GM12878 (cell line): Measurements from ENCODE around the gene SDC1. TPM values are rescaled to one million over a fixed set of nuclear protein-coding genes. Genes with fewer than 3 reads are reported as not detected.

ENCODE experiments used
- ATAC-seq: fragments of 200-7000 bp; cut with Tn5 transposase; 3 replicates; pipeline ENCODE4 v1.9.1; 2020; ENCODE audit warnings: mild to moderate bottlenecking, moderate library complexity
- BruUV-seq: library from RNA; stranded (reverse); fragments of 400-500 nt; replicated peaks from 2 replicates; lab custom pipeline; 2021; lab: Mats Ljungman, UMichigan
- CTCF ChIA-PET: fragments of 300-600 bp; sonication (Branson Sonifier 250); formaldehyde crosslinking; extraction: SDS; loops from one replicate; lab custom pipeline; 2021; ENCODE audit warnings: inconsistent platforms; lab: Yijun Ruan, JAX
- POLR2A ChIA-PET: fragments of 350-600 bp; formaldehyde crosslinking; extraction: SDS; loops from one replicate; lab custom pipeline; 2021; ENCODE audit warnings: inconsistent platforms; lab: Charles Lee
- RAD21 ChIA-PET: fragments of 300-600 bp; sonication (Branson Sonifier 250); formaldehyde crosslinking; loops from one replicate; lab custom pipeline; 2023; ENCODE audit warnings: antibody characterized with exemption; ENCODE audit not compliant: unreplicated experiment; lab: Charles Lee
- SMC1A ChIA-PET: fragments of 300-600 bp; sonication (Branson Sonifier 250); formaldehyde crosslinking; loops from one replicate; lab custom pipeline; 2023; ENCODE audit not compliant: unreplicated experiment, uncharacterized antibody; lab: Charles Lee
- DNase-seq: peaks from one replicate; pipeline ENCODE4 v3.0.0-alpha.2; 2011; ENCODE audit warnings: low read depth, low spot score
- FAIRE-seq: peaks from 3 replicates; lab custom pipeline; 2011; peaks lifted over from hg19 to GRCh38; lab: Jason Lieb, UNC
- H2AFZ ChIP-seq: 2 replicates; pipeline ENCODE4 v1.6.0; 2011; ENCODE audit warnings: low read depth, low read length, control low read depth; ENCODE audit not compliant: control insufficient read depth
- H3K27ac ChIP-seq: 2 replicates; pipeline ENCODE4 v1.5.1; 2011; ENCODE audit warnings: control low read depth; ENCODE audit not compliant: control insufficient read depth, insufficient read depth
- H3K27me3 ChIP-seq, 2 experiments: replicated peaks in 1 of 2; 2 replicates each; pipeline versions ENCODE4 v1.6.0 to v1.6.1; 2011; ENCODE audit warnings: low read length in 1 of 2; ENCODE audit not compliant: control insufficient read depth in 2 of 2, insufficient read depth in 2 of 2
- H3K36me3 ChIP-seq, 2 experiments: 2 replicates each; pipeline ENCODE4 v1.5.1; 2011; ENCODE audit warnings: low read length in 1 of 2; ENCODE audit not compliant: control insufficient read depth in 2 of 2, insufficient read depth in 2 of 2
- H3K4me1 ChIP-seq: 2 replicates; pipeline ENCODE4 v1.6.1; 2011; ENCODE audit warnings: mild to moderate bottlenecking, low read length, moderate library complexity, mixed read lengths; ENCODE audit not compliant: control insufficient read depth, insufficient read depth
- H3K4me2 ChIP-seq: 2 replicates; pipeline ENCODE4 v1.6.0; 2011; ENCODE audit warnings: control low read depth; ENCODE audit not compliant: control insufficient read depth, insufficient read depth
- H3K4me3 ChIP-seq: fragments of 200-600 bp; sonication (generic); 2 replicates; pipeline ENCODE4 v1.5.1; 2016
- H3K79me2 ChIP-seq: 2 replicates; pipeline ENCODE4 v1.6.0; 2011; ENCODE audit warnings: low read length; ENCODE audit not compliant: control insufficient read depth, insufficient read depth
- H3K9ac ChIP-seq: 2 replicates; pipeline ENCODE4 v1.8.0; 2011; ENCODE audit warnings: low read length, control low read depth, mixed read lengths; ENCODE audit not compliant: control insufficient read depth, insufficient read depth
- H3K9me3 ChIP-seq: replicated peaks from 3 replicates; pipeline ENCODE4 v1.5.1; 2011; ENCODE audit warnings: mild to moderate bottlenecking, low read length; ENCODE audit not compliant: control insufficient read depth, insufficient read depth
- H4K20me1 ChIP-seq: 2 replicates; pipeline ENCODE4 v1.6.0; 2011; ENCODE audit not compliant: control insufficient read depth, insufficient read depth
- ATF2 ChIP-seq: IDR thresholded peaks from 2 replicates; pipeline ENCODE4 v1.6.1; 2012; ENCODE audit warnings: low read length, inconsistent platforms
- CEBPZ ChIP-seq: fragments of 150-350 bp; IDR thresholded peaks from 2 replicates; pipeline ENCODE4 v1.6.1; 2016; ENCODE audit warnings: low read depth, low read length
- CREB1 ChIP-seq: IDR thresholded peaks from 2 replicates; pipeline ENCODE4 v1.6.1; 2012; ENCODE audit warnings: low read depth, mild to moderate bottlenecking, inconsistent platforms
- CREM ChIP-seq: IDR thresholded peaks from 2 replicates; pipeline ENCODE4 v1.6.1; 2014; ENCODE audit warnings: antibody characterized with exemption, low read depth
- DPF2 ChIP-seq: fragments of 450-650 bp; IDR thresholded peaks from 2 replicates; pipeline ENCODE4 v1.6.1; 2017; ENCODE audit warnings: mild to moderate bottlenecking
- EED ChIP-seq: sonication (generic); IDR thresholded peaks from 2 replicates; pipeline ENCODE4 v1.6.1; 2016; ENCODE audit warnings: antibody characterized with exemption, low read depth
- IRF3 ChIP-seq: fragments of 450-650 bp; IDR thresholded peaks from 2 replicates; pipeline ENCODE4 v1.6.1; 2014; ENCODE audit warnings: mild to moderate bottlenecking
- JUND ChIP-seq: IDR thresholded peaks from 2 replicates; pipeline ENCODE4 v1.6.1; 2012; ENCODE audit warnings: low read depth, mild to moderate bottlenecking, low read length, improper control_type of control experiment, moderate library complexity
- NBN ChIP-seq: fragments of 450-650 bp; IDR thresholded peaks from 2 replicates; pipeline ENCODE4 v1.6.1; 2016
- PBX3 ChIP-seq: IDR thresholded peaks from 2 replicates; pipeline ENCODE4 v1.6.1; 2011; ENCODE audit warnings: mild to moderate bottlenecking, low read depth, low read length, moderate library complexity; ENCODE audit not compliant: insufficient replicate concordance
- PKNOX1 ChIP-seq: fragments of 450-650 bp; IDR thresholded peaks from 2 replicates; pipeline ENCODE4 v1.6.1; 2016; ENCODE audit warnings: mild to moderate bottlenecking
- POLR2A ChIP-seq: IDR thresholded peaks from 2 replicates; pipeline ENCODE4 v1.6.1; 2011; ENCODE audit warnings: low read depth, mild to moderate bottlenecking, low read length
- SMARCA5 ChIP-seq: fragments of 450-650 bp; IDR thresholded peaks from 2 replicates; pipeline ENCODE4 v1.6.1; 2017; ENCODE audit warnings: mild to moderate bottlenecking
- ZZZ3 ChIP-seq: IDR thresholded peaks from 2 replicates; pipeline ENCODE4 v1.6.1; 2011; ENCODE audit warnings: low read depth; ENCODE audit not compliant: control insufficient read depth, insufficient read length
- WGBS: methylation state at CpG from one replicate; pipeline ENCODE4 v1.1.6; 2016; ENCODE audit warnings: low lambda C conversion rate; ENCODE audit not compliant: insufficient replicate concordance, insufficient coverage; ENCODE audit errors: missing lambda C conversion rate; 5-methylcytosine and 5-hydroxymethylcytosine counted together
- in situ Hi-C: fragments of 300-500 bp; cut with MboI; formaldehyde crosslinking; loops from 9 replicates; pipeline ENCODE4 v1.14.3; 2018; ENCODE audit warnings: mixed read lengths
- intact Hi-C: fragments of 100-400 bp; cut with micrococcal nuclease; formaldehyde crosslinking; loops from one replicate; pipeline ENCODE4 v1.14.2; 2022; ENCODE audit not compliant: unreplicated experiment
- polyA plus RNA-seq, 11 experiments: library from polyadenylated mRNA; depleted of rRNA in 4 of 11; unstranded in 6 of 11; stranded (reverse) in 5 of 11; fragments of >200 nt; fragmentation: Nextera tagmentation in 4 of 11; fragmentation: Illumina TruSeq in 1 of 11; extraction: Ambion mirVana in 4 of 11; extraction: Trizol in 1 of 11; gene quantifications; 1 replicate in 1 of 11; 2 replicates in 10 of 11; pipeline versions ENCODE4 v1.2.1 to v1.2.3, GENCODE V29; 2011 to 2016; ENCODE audit warnings: inconsistent platforms in 2 of 11, missing spikeins in 2 of 11, low read depth in 1 of 11
- total RNA-seq, 4 experiments: library from RNA; depleted of rRNA in 3 of 4; stranded (reverse); fragments of >200 nt in 3 of 4; fragmentation: Illumina TruSeq in 1 of 4; extraction: Trizol in 1 of 4; gene quantifications; 2 replicates each; pipeline versions ENCODE4 v1.2.1 to v1.2.3, GENCODE V29; 2013 to 2021

Gene SDC1
- total and polyA plus RNA-seq, 10 of the 15 experiments (the other 5 are each of a cell fraction or from before 2014, with no cell fraction given) = 0.85 to 36.8 (median 23.7) TPM

GRCh38 chr2:20212459-20212870 is 12.5 kb downstream of the SDC1 start:
- SMC1A ChIA-PET = interaction anchor here (1.0 to 1.9 kb wide), 4 partner anchors 10 to 77 kb away, joined by 4 to 11 read pairs (median 4); no protein-coding TSS in a partner anchor
- TF ChIP-seq SMARCA5 (no peak), CREM (peak; percentile 64), DPF2 (peak; percentile 33; the same call in 1 of the 2 replicates), ZZZ3 (no peak), EED (peak; percentile 60; the same call in 1 of the 2 replicates), POLR2A (peak; percentile 78), CREB1 (peak; percentile 72), NBN (0 out of 2 replicates have a peak, but pooled peaks have one; percentile 46), JUND (no peak), CEBPZ (no peak), PBX3 (peak; percentile 91), ATF2 (no peak), PKNOX1 (peak; percentile 95), IRF3 (no peak)

More at GRCh38 chr2:20212459-20212870, 12.5 kb downstream of the SDC1 start:
- WGBS = 34% methylated on average over 11 of the region's 11 CpGs
- Histone ChIP-seq H3K9me3 (no peaks in the 10 kb centered on the region), H3K36me3 (no peaks in the 10 kb centered on the region), H3K9ac (peak overlapping the region; percentile 58; the same call in 1 of the 2 replicates), H3K27me3 (no peaks in the 10 kb centered on the region), H3K4me3 (peak overlapping the region; percentile 20; the same call in 1 of the 2 replicates), H3K4me2 (peak overlapping the region; percentile 83), H2AFZ (peak overlapping the region; percentile 62), H4K20me1 (no peaks in the 10 kb centered on the region), H3K79me2 (peaks cover 20% of the 10 kb centered on the region), H3K4me1 (peaks cover 63% of the 10 kb centered on the region), H3K27ac (peak overlapping the region; percentile 78)
- ChIA-PET RAD21 (interaction anchor here (1.5 to 6.2 kb wide), 2 partner anchors 10 to 66 kb away, joined by 5 to 69 read pairs; no protein-coding TSS in a partner anchor), CTCF (interaction anchor here (1.3 to 6.2 kb wide), 3 partner anchors 13 to 77 kb away, joined by 3 to 39 read pairs (median 6); partner anchors contain the start of gene SDC1), POLR2A (interaction anchor here (1.9 to 5.0 kb wide), 2 partner anchors 10 to 64 kb away, joined by 7 to 38 read pairs; no protein-coding TSS in a partner anchor)
- no peak for DNase-seq
- intact Hi-C loops = no loop called here
- FAIRE-seq = peak; percentile 68
- BruUV-seq = no TSS peak
- in situ Hi-C loops = no loop called here
- peak; percentile 73 for ATAC-seq
